SU-DHL-6 (cell line): ENCODE measurements around the gene TRIM6.
"Not testable (repeated sequence)": the region's sequence is repeated elsewhere in the genome, so short reads cannot be mapped to it uniquely, and the experiment has no call there.

ENCODE experiments used
- H2AFZ ChIP-seq: fragments of 200-600 bp; sonication (generic); 2 replicates; pipeline ENCODE4 v1.6.1; 2014; ENCODE audit warnings: low read depth, mild to moderate bottlenecking, moderate library complexity, mixed read lengths, antibody characterized with exemption, low read length; ENCODE audit not compliant: severe bottlenecking
- H3F3A ChIP-seq: fragments of 200-600 bp; shearing (Covaris generic); 2 replicates; pipeline ENCODE4 v1.6.0; 2016; ENCODE audit warnings: antibody characterized with exemption, mild to moderate bottlenecking; ENCODE audit not compliant: insufficient read depth
- H3K27ac ChIP-seq: fragments of 200-600 bp; sonication (generic); 2 replicates; pipeline ENCODE4 v1.5.1; 2016; ENCODE audit warnings: low read depth, mild to moderate bottlenecking, low read length, moderate library complexity, mixed read lengths
- H3K27me3 ChIP-seq: fragments of 200-600 bp; sonication (generic), shearing (Covaris generic); 2 replicates; pipeline ENCODE4 v1.6.0; 2014; ENCODE audit warnings: mild to moderate bottlenecking, low read length
- H3K36me3 ChIP-seq: fragments of 200-600 bp; sonication (generic); 2 replicates; pipeline ENCODE4 v1.6.1; 2014; ENCODE audit warnings: mild to moderate bottlenecking, low read length, mixed read lengths
- H3K4me2 ChIP-seq: fragments of 300-600, 200-600 bp; shearing (Covaris generic), sonication (generic); 2 replicates; pipeline ENCODE4 v1.6.0; 2014; ENCODE audit warnings: low read length, low read depth, mild to moderate bottlenecking; ENCODE audit not compliant: poor library complexity, severe bottlenecking
- H3K4me3 ChIP-seq: fragments of 200-600 bp; sonication (generic); 2 replicates; pipeline ENCODE4 v1.5.1; 2014; ENCODE audit warnings: antibody characterized with exemption, low read length, mild to moderate bottlenecking, mixed read lengths; ENCODE audit not compliant: insufficient read depth, poor library complexity, severe bottlenecking
- H3K79me2 ChIP-seq: fragments of 200-600 bp; sonication (generic); 2 replicates; pipeline ENCODE4 v1.6.1; 2014; ENCODE audit warnings: mild to moderate bottlenecking, low read length, moderate library complexity; ENCODE audit not compliant: insufficient read depth
- H3K9ac ChIP-seq: fragments of 200-600 bp; sonication (generic); 2 replicates; pipeline ENCODE4 v1.7.0; 2014; ENCODE audit warnings: mild to moderate bottlenecking, low read length
- H3K9me2 ChIP-seq: fragments of 200-600 bp; sonication (generic); replicated peaks from 2 replicates; pipeline ENCODE4 v1.6.1; 2014; ENCODE audit warnings: low read length; ENCODE audit not compliant: insufficient read depth
- H3K9me3 ChIP-seq: fragments of 200-600 bp; sonication (generic); 2 replicates; pipeline ENCODE4 v1.6.1; 2014; ENCODE audit warnings: low read length, mixed read lengths; ENCODE audit not compliant: insufficient read depth
- H4K20me1 ChIP-seq: fragments of 200-600 bp; sonication (generic); 2 replicates; pipeline ENCODE4 v1.6.1; 2014; ENCODE audit warnings: low read depth, mild to moderate bottlenecking, antibody characterized with exemption, low read length, moderate library complexity, mixed read lengths
- EZH2phosphoT487 ChIP-seq: fragments of 200-600 bp; sonication (generic), shearing (Covaris generic); conservative IDR thresholded peaks from 2 replicates; pipeline ENCODE4 v1.6.1; 2018; ENCODE audit warnings: mild to moderate bottlenecking, antibody characterized with exemption, low read length, moderate library complexity, mixed read lengths
- TF ChIP-seq, protein P1 (sequence below): fragments of 200-600 bp; sonication (generic); IDR thresholded peaks from one replicate; pipeline ENCODE4 v1.5.1; 2017; ENCODE audit warnings: antibody characterized with exemption, mild to moderate bottlenecking, low read length, moderate library complexity; ENCODE audit not compliant: insufficient read depth, poor library complexity, severe bottlenecking

Gene TRIM6

DNA sequence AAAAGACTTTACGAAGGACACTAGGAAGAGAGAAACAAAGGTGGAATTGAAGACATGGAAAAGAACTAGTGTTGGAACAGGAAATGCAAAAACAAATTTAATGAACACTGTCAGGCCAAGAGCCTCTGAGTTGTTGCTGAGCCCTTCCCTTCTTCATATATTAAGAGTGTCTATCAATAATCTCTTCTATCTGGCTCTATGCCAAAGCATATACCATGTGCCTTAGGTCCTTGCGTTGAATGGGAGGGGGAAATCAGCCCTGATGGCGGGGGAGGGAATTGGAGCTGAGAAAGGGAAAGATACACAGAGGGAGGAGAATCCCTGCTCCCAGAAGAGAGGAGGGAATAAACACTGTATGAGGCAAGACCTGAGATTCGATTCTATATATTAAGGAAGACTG lies 21.3 kb upstream of the TRIM6 start:
- no peaks in the 10 kb centered on the region for H3K79me2 ChIP-seq
- H3K27me3 ChIP-seq, result no peaks in the 10 kb centered on the region
- no peaks in the 10 kb centered on the region for H4K20me1 ChIP-seq
- no peaks in the 10 kb centered on the region for H3K9me2 ChIP-seq
- no peak overlapping the region for H3K27ac ChIP-seq
- no peak overlapping the region for H3K4me2 ChIP-seq
- H3K36me3 ChIP-seq, result no peaks in the 10 kb centered on the region
- no peak overlapping the region for H3K4me3 ChIP-seq
- TF ChIP-seq EZH2phosphoT487, result no peak
- TF ChIP-seq, protein P1, sequence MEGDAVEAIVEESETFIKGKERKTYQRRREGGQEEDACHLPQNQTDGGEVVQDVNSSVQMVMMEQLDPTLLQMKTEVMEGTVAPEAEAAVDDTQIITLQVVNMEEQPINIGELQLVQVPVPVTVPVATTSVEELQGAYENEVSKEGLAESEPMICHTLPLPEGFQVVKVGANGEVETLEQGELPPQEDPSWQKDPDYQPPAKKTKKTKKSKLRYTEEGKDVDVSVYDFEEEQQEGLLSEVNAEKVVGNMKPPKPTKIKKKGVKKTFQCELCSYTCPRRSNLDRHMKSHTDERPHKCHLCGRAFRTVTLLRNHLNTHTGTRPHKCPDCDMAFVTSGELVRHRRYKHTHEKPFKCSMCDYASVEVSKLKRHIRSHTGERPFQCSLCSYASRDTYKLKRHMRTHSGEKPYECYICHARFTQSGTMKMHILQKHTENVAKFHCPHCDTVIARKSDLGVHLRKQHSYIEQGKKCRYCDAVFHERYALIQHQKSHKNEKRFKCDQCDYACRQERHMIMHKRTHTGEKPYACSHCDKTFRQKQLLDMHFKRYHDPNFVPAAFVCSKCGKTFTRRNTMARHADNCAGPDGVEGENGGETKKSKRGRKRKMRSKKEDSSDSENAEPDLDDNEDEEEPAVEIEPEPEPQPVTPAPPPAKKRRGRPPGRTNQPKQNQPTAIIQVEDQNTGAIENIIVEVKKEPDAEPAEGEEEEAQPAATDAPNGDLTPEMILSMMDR, result no peak
- no peak overlapping the region for H2AFZ ChIP-seq
- H3F3A ChIP-seq, result no peaks in the 10 kb centered on the region
- H3K9ac ChIP-seq, result no peak overlapping the region
- no peaks in the 10 kb centered on the region for H3K9me3 ChIP-seq

DNA sequence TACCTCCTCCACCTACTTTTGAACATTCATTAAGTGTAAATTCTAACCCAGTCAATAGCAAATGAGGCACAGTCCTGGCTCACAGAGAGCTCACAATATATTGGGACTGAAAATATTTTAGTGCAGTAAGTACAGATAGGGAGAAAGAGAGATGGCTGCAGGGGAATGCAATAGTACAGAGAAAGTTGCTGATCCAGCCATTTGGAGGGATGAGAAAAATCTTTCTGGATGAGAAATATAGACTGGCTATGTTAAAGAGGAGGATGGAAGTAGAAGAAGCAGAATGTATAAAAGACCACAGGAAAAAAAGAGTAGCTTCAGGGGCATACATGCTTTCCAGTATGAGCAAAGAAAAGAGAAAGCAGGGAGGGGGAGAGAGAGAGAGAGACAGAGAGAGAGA lies 19.3 kb upstream of the TRIM6 start:
- no peak overlapping the region for H2AFZ ChIP-seq
- H3K27me3 ChIP-seq, result no peaks in the 10 kb centered on the region
- no peaks in the 10 kb centered on the region for H3K36me3 ChIP-seq
- H3K9me2 ChIP-seq, result no peaks in the 10 kb centered on the region
- H3K4me3 ChIP-seq, result no peak overlapping the region
- H3K9ac ChIP-seq, result no peak overlapping the region
- TF ChIP-seq, protein P1, result no peak
- TF ChIP-seq EZH2phosphoT487, result no peak
- no peaks in the 10 kb centered on the region for H3K9me3 ChIP-seq
- no peaks in the 10 kb centered on the region for H3K79me2 ChIP-seq
- H3F3A ChIP-seq, result no peaks in the 10 kb centered on the region
- H4K20me1 ChIP-seq, result no peaks in the 10 kb centered on the region
- H3K4me2 ChIP-seq, result no peak overlapping the region
- H3K27ac ChIP-seq, result no peak overlapping the region

DNA sequence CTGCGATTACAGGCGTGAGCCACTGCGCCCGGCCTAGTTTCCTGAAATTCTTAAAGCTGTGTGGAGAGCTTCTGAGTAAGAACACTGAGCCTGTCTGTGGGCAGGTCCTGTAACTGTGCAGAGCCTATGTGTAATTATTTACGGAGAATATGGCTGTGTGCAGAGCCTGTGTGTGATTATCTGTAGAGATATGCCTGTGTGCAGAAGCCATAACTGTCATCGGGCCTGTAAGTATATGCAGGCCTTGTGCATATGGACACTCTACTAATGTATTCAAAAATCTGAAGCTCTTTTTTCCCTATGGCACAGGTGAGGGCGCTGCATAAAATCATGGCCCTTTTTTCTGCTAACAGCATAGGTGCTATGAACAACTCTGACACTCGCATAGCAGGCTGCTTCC lies 15.9 kb upstream of the TRIM6 start, which contains the start of gene OR52B6:
OR52B6 (plus strand) TSS at position 301 of the 400 bp plus-strand sequence; CDS start at position 301, 0 bp downstream.
- H2AFZ ChIP-seq, result no peak within 1 kb of the TSS
- H3K27me3 ChIP-seq, result no peaks in the 10 kb centered on the region; the same call in 1 of the 2 replicates
- no peak within 1 kb of the TSS for H3K27ac ChIP-seq
- no peak for TF ChIP-seq EZH2phosphoT487
- TF ChIP-seq, protein P1, result no peak
- no peaks in the 10 kb centered on the region for H3F3A ChIP-seq
- no peaks in the 10 kb centered on the region for H3K9me3 ChIP-seq
- no peak within 1 kb of the TSS for H3K9ac ChIP-seq
- no peaks in the 10 kb centered on the region for H3K79me2 ChIP-seq
- H3K36me3 ChIP-seq, result no peaks in the 10 kb centered on the region
- no peak within 1 kb of the TSS for H3K4me2 ChIP-seq
- H4K20me1 ChIP-seq, result no peaks in the 10 kb centered on the region
- H3K4me3 ChIP-seq, result no peak within 1 kb of the TSS
- no peaks in the 10 kb centered on the region for H3K9me2 ChIP-seq

DNA sequence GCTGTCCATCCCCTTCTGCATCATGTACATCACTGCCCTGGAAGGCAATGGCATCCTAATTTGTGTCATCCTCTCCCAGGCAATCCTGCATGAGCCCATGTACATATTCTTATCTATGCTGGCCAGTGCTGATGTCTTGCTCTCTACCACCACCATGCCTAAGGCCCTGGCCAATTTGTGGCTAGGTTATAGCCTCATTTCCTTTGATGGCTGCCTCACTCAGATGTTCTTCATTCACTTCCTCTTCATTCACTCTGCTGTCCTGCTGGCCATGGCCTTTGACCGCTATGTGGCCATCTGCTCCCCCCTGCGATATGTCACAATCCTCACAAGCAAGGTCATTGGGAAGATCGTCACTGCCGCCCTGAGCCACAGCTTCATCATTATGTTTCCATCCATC lies 15.4 kb upstream of the TRIM6 start:
- no peaks in the 10 kb centered on the region for H3F3A ChIP-seq
- no peaks in the 10 kb centered on the region; the same call in 1 of the 2 replicates for H3K27me3 ChIP-seq
- no peak overlapping the region for H3K9ac ChIP-seq
- no peaks in the 10 kb centered on the region for H3K9me2 ChIP-seq
- H3K9me3 ChIP-seq, result no peaks in the 10 kb centered on the region
- H3K4me2 ChIP-seq, result no peak overlapping the region
- no peaks in the 10 kb centered on the region for H3K36me3 ChIP-seq
- H2AFZ ChIP-seq, result no peak overlapping the region
- H3K4me3 ChIP-seq, result no peak overlapping the region
- no peaks in the 10 kb centered on the region for H4K20me1 ChIP-seq
- H3K27ac ChIP-seq, result no peak overlapping the region
- TF ChIP-seq EZH2phosphoT487, result no peak
- TF ChIP-seq, protein P1, result no peak
- no peaks in the 10 kb centered on the region for H3K79me2 ChIP-seq

DNA sequence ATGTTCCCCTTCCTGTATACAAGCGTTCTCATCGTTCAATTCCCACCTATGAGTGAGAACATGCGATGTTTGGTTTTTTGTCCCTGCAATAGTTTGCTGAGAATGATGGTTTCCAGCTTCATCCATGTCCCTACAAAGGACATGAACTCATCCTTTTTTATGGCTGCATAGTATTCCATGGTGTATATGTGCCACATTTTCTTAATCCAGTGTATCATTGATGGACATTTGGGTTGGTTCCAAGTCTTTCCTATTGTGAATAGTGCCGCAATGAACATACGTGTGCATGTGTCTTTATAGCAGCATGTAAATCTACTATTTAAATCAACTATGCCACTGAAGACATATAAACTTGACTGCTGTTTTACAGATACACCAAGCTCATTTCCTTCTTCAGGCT lies 12.0 kb upstream of the TRIM6 start:
- not testable (repeated sequence) for H3K9me2 ChIP-seq, H2AFZ ChIP-seq, H3K9ac ChIP-seq, H3F3A ChIP-seq, H3K4me3 ChIP-seq, H3K27me3 ChIP-seq, H3K36me3 ChIP-seq, H3K4me2 ChIP-seq, H3K9me3 ChIP-seq, H4K20me1 ChIP-seq, H3K27ac ChIP-seq, H3K79me2 ChIP-seq
